ENCODE measurements around the gene PMM1. TPM values are rescaled to one million over a fixed set of nuclear protein-coding genes. Genes with fewer than 3 reads are reported as not detected.
"Not testable (repeated sequence)": the region's sequence is repeated elsewhere in the genome, so short reads cannot be mapped to it uniquely, and the experiment has no call there.

PMM1 gene
- total RNA-seq, 1 donor from 2014 or later, result 51.3 TPM

DNA sequence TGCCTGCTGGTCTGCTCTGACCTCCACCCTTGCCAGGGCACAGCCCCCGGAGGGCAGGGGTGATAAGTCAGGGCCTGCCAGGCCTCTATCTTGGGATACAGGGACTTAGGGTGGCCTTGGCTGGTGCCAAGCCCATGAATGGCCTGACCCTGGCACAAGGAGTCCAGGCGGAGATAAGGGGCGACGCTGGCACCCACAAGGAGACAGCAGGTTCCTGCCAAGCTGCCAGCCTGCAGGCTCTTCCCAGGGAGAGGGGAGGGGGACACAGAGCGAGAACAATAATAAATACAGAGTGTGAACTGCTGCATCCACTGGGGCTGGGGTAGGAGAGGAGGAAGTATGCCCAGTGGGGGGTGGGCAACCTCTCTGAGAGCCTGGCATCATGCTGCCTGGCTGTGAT, 27.9 kb downstream of the PMM1 start:
- Mint-ChIP-seq H3K4me3 (ENCODE audit: low read depth) (no peak overlapping the region), H3K36me3 (ENCODE audit: insufficient read depth) (no peaks in the 10 kb centered on the region), H3K9me3 (ENCODE audit: low read depth) (no peaks in the 10 kb centered on the region), H3K4me1 (ENCODE audit: low read depth) (peaks cover 18% of the 10 kb centered on the region), H3K27ac (no peak overlapping the region), H3K27me3 (peaks cover 4% of the 10 kb centered on the region)
- TF ChIP-seq, protein P1, sequence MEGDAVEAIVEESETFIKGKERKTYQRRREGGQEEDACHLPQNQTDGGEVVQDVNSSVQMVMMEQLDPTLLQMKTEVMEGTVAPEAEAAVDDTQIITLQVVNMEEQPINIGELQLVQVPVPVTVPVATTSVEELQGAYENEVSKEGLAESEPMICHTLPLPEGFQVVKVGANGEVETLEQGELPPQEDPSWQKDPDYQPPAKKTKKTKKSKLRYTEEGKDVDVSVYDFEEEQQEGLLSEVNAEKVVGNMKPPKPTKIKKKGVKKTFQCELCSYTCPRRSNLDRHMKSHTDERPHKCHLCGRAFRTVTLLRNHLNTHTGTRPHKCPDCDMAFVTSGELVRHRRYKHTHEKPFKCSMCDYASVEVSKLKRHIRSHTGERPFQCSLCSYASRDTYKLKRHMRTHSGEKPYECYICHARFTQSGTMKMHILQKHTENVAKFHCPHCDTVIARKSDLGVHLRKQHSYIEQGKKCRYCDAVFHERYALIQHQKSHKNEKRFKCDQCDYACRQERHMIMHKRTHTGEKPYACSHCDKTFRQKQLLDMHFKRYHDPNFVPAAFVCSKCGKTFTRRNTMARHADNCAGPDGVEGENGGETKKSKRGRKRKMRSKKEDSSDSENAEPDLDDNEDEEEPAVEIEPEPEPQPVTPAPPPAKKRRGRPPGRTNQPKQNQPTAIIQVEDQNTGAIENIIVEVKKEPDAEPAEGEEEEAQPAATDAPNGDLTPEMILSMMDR (IDR thresholded peaks at IDR 0.05; ENCODE audit: unreplicated experiment), result no peak
- no peak for DNase-seq (ENCODE audit: low spot score, unreplicated experiment)

DNA sequence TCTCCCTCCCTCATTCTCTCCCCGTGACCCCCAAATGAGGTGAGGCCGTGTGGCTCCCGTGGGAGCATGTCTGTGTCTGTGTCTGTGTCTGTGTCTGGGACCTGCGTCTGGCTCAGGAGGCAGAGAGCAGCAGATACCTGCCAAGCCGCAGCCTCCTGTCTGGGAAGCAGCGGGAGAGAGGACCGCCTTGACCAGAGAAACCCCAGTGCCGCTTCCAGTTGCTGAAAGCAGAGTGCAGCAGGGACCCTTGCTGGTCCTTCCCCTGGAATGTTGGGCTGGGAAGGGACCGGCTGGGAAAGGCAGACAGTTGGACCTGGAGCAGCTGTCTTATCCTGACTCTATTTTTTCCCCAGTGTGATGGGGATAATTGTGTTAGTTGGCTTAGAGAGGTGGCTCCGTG, 28.3 kb downstream of the PMM1 start:
- Mint-ChIP-seq H3K27ac (peak overlapping the region; percentile 27), H3K4me3 (ENCODE audit: low read depth) (peak overlapping the region; percentile 53), H3K36me3 (ENCODE audit: insufficient read depth) (no peaks in the 10 kb centered on the region), H3K4me1 (ENCODE audit: low read depth) (peaks cover 18% of the 10 kb centered on the region), H3K27me3 (peaks cover 4% of the 10 kb centered on the region), H3K9me3 (ENCODE audit: low read depth) (no peaks in the 10 kb centered on the region)
- DNase-seq (ENCODE audit: low spot score, unreplicated experiment), result no peak
- TF ChIP-seq, protein P1 (IDR thresholded peaks at IDR 0.05; ENCODE audit: unreplicated experiment), result no peak

DNA sequence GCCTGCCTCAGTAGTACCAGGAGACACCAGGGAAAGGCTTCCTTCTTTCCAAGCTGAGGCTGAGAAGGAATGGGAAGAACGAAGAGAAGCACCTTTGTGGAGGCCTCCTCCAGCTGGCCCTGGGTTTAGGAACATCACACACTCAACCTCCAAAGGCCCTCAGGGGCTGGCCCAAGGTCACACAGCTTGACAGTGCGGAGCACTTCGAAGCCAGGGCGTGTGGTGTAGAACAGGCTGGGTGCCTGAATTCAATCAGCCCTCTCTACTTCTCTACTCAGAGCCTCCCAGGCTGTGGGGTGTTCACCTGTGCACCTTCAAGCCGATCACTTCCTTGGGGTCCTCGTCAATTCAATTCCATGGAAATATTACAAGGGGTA, 29.6 kb downstream of the PMM1 start:
- no peak overlapping the region for H3K4me3 Mint-ChIP-seq (ENCODE audit: low read depth)
- TF ChIP-seq, protein P1 (IDR thresholded peaks at IDR 0.05; ENCODE audit: unreplicated experiment), result no peak
- peaks cover 18% of the 10 kb centered on the region for H3K4me1 Mint-ChIP-seq (ENCODE audit: low read depth)
- DNase-seq (ENCODE audit: low spot score, unreplicated experiment), result no peak
- H3K27me3 Mint-ChIP-seq, result peaks cover 4% of the 10 kb centered on the region
- H3K36me3 Mint-ChIP-seq (ENCODE audit: insufficient read depth), result no peaks in the 10 kb centered on the region
- peak overlapping the region; percentile 7 for H3K27ac Mint-ChIP-seq
- H3K9me3 Mint-ChIP-seq (ENCODE audit: low read depth), result no peaks in the 10 kb centered on the region

DNA sequence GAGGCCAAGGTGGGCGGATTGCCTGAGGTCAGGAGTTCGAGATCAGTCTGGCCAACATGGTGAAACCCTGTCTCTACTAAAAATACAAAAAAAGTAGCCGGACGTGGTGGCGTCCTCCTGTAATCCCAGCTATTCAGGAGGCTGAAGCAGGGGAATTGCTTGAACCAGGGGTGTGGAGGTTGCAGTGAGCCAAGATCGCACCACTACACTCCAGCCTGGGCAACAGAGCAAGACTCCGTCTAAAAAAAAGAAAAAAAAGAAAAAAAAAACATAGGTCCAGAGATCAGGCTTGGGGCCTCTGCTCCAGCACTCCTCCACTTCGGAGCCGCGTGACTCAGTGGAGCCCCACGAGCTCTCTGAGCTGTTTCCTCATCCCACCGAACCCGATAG, 31.4 kb downstream of the PMM1 start:
- not testable (repeated sequence) for H3K27me3 Mint-ChIP-seq; H3K27ac Mint-ChIP-seq; DNase-seq (ENCODE audit: low spot score, unreplicated experiment); H3K4me3 Mint-ChIP-seq (ENCODE audit: low read depth); H3K9me3 Mint-ChIP-seq (ENCODE audit: low read depth); H3K36me3 Mint-ChIP-seq (ENCODE audit: insufficient read depth)
- H3K4me1 Mint-ChIP-seq (ENCODE audit: low read depth), result peaks cover 18% of the 10 kb centered on the region

DNA sequence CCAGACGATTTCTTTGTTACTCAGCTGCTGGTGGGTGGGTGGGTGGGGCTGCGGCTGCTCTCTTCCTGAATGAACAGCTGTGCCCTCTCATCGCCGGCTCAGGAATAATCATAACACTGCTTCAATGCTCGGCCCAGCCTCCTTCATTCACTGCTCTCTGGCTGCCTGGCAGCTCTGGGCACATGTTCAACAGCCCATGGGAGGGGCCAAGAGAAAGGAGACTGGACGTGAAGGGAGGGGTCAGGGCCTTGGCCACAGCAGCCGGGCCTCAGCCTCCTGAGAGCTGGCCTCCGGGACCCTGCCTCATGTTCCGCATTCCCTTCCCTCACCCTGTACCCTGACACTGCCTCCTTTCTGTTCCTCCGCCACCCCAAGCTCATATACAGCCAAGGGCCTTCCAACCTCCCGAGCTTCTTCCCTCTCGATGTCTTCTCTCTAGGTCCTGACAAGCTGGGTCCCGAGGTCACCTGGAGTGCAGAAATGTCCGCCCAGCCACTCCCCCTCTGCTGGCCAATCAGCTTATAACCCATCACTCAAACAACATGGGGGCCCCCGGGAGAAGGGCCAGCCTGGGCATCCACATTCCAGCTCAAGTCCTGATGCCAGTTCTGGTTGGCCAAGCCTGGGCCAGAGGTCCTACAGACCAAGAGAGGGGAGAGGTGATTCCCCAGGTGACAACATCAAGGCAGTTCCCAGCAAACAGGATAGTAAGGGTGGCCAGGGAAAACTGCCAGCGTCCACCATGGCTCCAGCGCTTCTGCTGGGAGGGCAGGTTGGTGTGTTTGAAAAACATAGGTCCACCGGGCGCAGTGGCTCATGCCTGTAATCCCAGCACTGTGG, 32.0 kb downstream of the PMM1 start:
- Mint-ChIP-seq H3K4me1 (ENCODE audit: low read depth) (peaks cover 18% of the 10 kb centered on the region), H3K9me3 (ENCODE audit: low read depth) (no peaks in the 10 kb centered on the region), H3K4me3 (ENCODE audit: low read depth) (peak overlapping the region; percentile 23), H3K27me3 (peaks cover 4% of the 10 kb centered on the region), H3K36me3 (ENCODE audit: insufficient read depth) (no peaks in the 10 kb centered on the region), H3K27ac (peak overlapping the region; percentile 82)
- TF ChIP-seq, protein P1 (IDR thresholded peaks at IDR 0.05; ENCODE audit: unreplicated experiment), result no peak
- no peak for DNase-seq (ENCODE audit: low spot score, unreplicated experiment)

DNA sequence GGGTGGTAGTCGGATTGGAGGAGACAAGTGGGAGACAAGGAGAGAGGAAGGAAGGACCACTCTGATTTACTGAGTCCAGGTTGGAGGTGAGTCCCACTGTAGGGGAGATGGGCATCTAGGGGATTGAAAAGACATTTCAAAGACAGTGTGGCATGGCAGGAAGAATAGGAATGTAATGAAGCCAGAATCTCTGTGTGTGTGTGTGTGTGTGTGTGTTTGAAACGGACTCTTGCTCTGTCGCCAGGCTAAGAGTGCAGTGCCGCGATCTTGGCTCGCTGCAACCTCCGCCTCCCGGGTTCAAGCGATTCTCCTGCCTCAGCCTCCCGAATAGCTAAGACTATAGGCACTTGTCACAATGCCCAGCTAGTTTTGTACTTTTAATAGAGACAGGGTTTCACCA, 33.1 kb downstream of the PMM1 start:
- Mint-ChIP-seq H3K4me3 (ENCODE audit: low read depth) (no peak overlapping the region), H3K9me3 (ENCODE audit: low read depth) (no peaks in the 10 kb centered on the region), H3K27me3 (peaks cover 4% of the 10 kb centered on the region)

More for the DNA sequence above, 33.1 kb downstream of the PMM1 start:
- Mint-ChIP-seq H3K4me1 (ENCODE audit: low read depth) (peaks cover 18% of the 10 kb centered on the region), H3K27ac (no peak overlapping the region), H3K36me3 (ENCODE audit: insufficient read depth) (no peaks in the 10 kb centered on the region)
- DNase-seq (ENCODE audit: low spot score, unreplicated experiment), result no peak
- TF ChIP-seq, protein P1 (IDR thresholded peaks at IDR 0.05; ENCODE audit: unreplicated experiment), result no peak
